Neutrophil (primary cell): ENCODE results near the gene OSBPL3.

Source experiments
- H3K27ac ChIP-seq: fragments of 200-600 bp; sonication (generic); 2 replicates; pipeline ENCODE4 v1.5.1; 2016; ENCODE audit warnings: mild to moderate bottlenecking, moderate library complexity
- H3K27me3 ChIP-seq: fragments of 200-600 bp; sonication (generic); 2 replicates; pipeline ENCODE4 v1.6.0; 2016; ENCODE audit warnings: mild to moderate bottlenecking
- H3K36me3 ChIP-seq: fragments of 200-600 bp; sonication (generic); 2 replicates; pipeline ENCODE4 v1.5.1; 2017
- H3K4me1 ChIP-seq, 2 experiments: fragments of 200-600 bp in 1 of 2; sonication (generic) in 1 of 2; 1 replicate in 1 of 2; 2 replicates in 1 of 2; pipeline versions ENCODE4 v1.5.1 to v1.6.1; 2013 to 2016; ENCODE audit warnings: low read depth in 1 of 2, low read length in 1 of 2, mild to moderate bottlenecking in 1 of 2, moderate library complexity in 1 of 2; ENCODE audit not compliant: control insufficient read depth in 1 of 2, insufficient read depth in 1 of 2
- H3K4me3 ChIP-seq, 2 experiments: fragments of 200-600 bp in 1 of 2; sonication (generic) in 1 of 2; 1 replicate in 1 of 2; 2 replicates in 1 of 2; pipeline ENCODE4 v1.5.1; 2013 to 2016; ENCODE audit warnings: low read depth in 1 of 2, low read length in 1 of 2, mild to moderate bottlenecking in 1 of 2, moderate library complexity in 1 of 2
- H3K9me3 ChIP-seq: fragments of 200-600 bp; sonication (generic); 2 replicates; pipeline ENCODE4 v1.5.1; 2016
- TF ChIP-seq, protein P1 (sequence below): fragments of 200-600 bp; sonication (generic); IDR thresholded peaks from 2 replicates; pipeline ENCODE4 v1.5.1; 2016; ENCODE audit warnings: antibody characterized with exemption

OSBPL3 gene

DNA sequence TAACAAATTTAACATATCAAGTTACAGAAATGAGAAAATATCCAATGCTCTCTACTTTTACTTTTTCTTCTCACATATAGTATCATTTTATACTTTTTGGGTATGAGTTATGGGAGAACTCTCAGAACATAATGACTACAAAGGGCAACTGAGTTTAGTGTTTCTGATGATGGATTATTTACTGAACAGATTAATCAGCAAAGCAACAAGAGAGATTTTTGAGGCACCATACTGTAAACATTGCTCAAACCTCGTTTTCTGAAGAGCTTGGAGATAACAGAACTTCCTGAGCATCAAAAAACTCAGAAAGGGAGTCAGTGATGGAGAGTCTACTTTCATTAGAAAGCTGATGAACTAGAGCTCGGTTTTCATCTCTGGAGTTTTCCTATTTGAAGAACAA, 137.9 kb downstream of the OSBPL3 start:
- TF ChIP-seq, protein P1, sequence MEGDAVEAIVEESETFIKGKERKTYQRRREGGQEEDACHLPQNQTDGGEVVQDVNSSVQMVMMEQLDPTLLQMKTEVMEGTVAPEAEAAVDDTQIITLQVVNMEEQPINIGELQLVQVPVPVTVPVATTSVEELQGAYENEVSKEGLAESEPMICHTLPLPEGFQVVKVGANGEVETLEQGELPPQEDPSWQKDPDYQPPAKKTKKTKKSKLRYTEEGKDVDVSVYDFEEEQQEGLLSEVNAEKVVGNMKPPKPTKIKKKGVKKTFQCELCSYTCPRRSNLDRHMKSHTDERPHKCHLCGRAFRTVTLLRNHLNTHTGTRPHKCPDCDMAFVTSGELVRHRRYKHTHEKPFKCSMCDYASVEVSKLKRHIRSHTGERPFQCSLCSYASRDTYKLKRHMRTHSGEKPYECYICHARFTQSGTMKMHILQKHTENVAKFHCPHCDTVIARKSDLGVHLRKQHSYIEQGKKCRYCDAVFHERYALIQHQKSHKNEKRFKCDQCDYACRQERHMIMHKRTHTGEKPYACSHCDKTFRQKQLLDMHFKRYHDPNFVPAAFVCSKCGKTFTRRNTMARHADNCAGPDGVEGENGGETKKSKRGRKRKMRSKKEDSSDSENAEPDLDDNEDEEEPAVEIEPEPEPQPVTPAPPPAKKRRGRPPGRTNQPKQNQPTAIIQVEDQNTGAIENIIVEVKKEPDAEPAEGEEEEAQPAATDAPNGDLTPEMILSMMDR, result no peak
- Histone ChIP-seq H3K9me3 (no peaks in the 10 kb centered on the region), H3K27ac (no peak overlapping the region), H3K36me3 (no peaks in the 10 kb centered on the region), H3K4me3 (no peak overlapping the region), H3K4me1 (no peaks in the 10 kb centered on the region), H3K27me3 (no peaks in the 10 kb centered on the region)

DNA sequence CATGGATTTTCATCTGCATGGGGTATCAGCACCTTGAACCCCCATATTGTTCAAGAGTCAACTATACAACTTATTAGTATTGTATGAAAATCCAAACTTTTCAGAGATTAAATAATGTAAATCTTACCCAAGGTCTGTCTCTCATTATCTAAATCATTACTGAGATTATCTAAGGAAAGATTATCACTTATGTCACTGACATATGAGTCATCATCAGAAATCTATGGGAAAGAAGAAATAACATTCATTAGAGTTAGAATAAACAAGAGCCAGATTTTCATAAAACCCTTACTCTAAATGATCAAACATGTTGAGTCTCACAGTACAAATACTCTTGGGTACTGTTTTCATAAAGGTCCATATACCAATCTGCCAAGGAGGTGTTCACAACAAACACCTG, 139.4 kb downstream of the OSBPL3 start:
- Histone ChIP-seq H3K4me1 (no peaks in the 10 kb centered on the region), H3K36me3 (no peaks in the 10 kb centered on the region), H3K27ac (no peak overlapping the region), H3K27me3 (no peaks in the 10 kb centered on the region), H3K4me3 (no peak overlapping the region), H3K9me3 (no peaks in the 10 kb centered on the region)
- TF ChIP-seq, protein P1, result no peak

DNA sequence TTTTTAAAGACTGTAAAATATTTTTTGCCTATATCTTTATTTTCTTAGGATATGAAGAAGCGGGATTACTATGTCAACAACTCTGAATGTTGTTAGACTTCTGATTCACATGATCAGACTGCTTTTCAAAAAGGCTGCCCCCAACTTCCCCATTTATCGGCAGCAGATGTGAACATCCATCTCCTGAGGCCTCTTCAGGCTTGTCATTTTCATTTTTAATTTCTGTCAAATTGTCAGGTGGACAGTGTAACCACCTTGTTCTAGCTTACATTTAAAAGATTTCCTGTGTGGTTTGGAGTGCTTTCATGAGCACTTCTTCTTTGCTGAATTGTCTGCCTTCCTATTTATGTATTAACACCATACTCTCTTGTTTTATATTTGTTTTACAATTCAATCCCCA, 143.9 kb downstream of the OSBPL3 start:
- H3K4me3 ChIP-seq, result no peak overlapping the region
- H3K27ac ChIP-seq, result no peak overlapping the region

DNA sequence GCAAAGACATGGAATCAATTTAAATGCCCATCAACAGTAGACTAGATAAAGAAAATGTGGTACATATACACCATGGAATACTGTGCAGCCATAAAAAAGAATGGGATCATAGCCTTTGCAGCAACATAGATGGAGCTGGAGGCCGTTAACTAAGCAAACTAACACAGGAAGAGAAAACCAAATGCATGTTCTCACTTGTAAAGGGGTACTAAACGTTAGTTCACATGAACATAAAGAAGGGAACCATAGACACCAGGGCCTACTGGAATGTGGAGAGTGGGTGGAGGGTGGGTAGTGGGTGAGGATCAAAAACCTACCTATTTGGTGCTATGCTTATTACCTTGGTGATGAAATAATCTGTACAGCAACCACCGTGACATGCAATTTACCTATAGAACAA, 144.3 kb downstream of the OSBPL3 start:
- Histone ChIP-seq H3K4me1 (peaks cover 0 to 4% of the 10 kb centered on the region in 2 experiments), H3K9me3 (no peaks in the 10 kb centered on the region), H3K27ac (no peak overlapping the region), H3K4me3 (no peak overlapping the region), H3K27me3 (peaks cover 18% of the 10 kb centered on the region), H3K36me3 (no peaks in the 10 kb centered on the region)
- TF ChIP-seq, protein P1, result no peak

More for the DNA sequence above, 143.9 kb downstream of the OSBPL3 start:
- TF ChIP-seq, protein P1, result no peak
- Histone ChIP-seq H3K9me3 (no peaks in the 10 kb centered on the region), H3K36me3 (no peaks in the 10 kb centered on the region), H3K4me1 (peaks cover 0 to 4% of the 10 kb centered on the region in 2 experiments), H3K27me3 (peaks cover 18% of the 10 kb centered on the region)

DNA sequence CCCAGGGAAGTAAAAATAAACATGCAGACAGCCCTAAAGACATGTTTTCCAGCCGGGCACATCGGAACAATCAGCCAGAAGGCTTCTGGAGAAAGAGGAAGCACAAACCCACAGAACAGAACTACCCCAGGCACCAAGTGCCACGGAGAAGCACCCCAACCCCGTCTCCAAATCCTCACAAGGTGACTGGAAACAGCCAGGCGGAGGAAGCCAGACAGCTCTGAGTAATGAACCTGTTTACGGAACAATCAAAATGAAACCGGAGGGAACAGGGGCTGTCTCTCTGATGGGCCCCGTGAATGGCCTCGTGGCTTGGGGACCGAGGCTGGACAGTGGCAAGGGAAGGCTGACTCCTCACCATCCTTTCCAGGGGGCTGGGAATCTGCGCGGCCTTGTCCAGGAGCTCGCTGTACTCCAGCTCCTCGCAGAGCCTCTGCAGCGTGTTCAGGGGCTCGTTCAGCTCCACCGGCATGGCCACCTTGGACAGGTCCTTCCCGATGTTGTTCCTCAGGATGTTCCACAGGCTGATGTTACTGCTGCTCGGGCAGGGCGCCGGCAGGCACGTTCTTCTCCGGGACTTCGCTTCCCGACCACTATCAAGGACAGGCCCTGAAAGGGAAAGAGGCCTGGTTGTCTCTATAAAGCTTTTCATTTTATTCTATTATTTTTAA, 145.7 kb downstream of the OSBPL3 start:
- no peak overlapping the region for H3K27ac ChIP-seq
- TF ChIP-seq, protein P1, result no peak
- no peaks in the 10 kb centered on the region for H3K9me3 ChIP-seq
- peaks cover 0 to 4% of the 10 kb centered on the region in 2 experiments for H3K4me1 ChIP-seq
- H3K27me3 ChIP-seq, result peaks cover 18% of the 10 kb centered on the region
- H3K4me3 ChIP-seq, result no peak overlapping the region
- no peaks in the 10 kb centered on the region for H3K36me3 ChIP-seq
